ENCODE data around the gene OR1E1. TPM values are rescaled to one million over a fixed set of nuclear protein-coding genes. Genes with fewer than 3 reads are reported as not detected.

OR1E1 gene
- total RNA-seq (2022; extraction: Qiagen RNA extraction): not detected in 5 replicates

GRCh38 chr17:3398310-3398709, at the start of gene OR1E1:
Gene OR1E1, minus strand, starts transcription at chr17:3398410. Its CDS starts 0 bp downstream, at chr17:3398410.

GRCh38 chr17:3433741-3434140, 35.5 kb upstream of the OR1E1 start, which contains the start of gene OR1E2:
Gene OR1E2, minus strand, starts transcription at chr17:3433841. Its CDS starts 0 bp downstream, at chr17:3433841.

GRCh38 chr17:3411070-3411469, 12.9 kb upstream of the OR1E1 start, which contains the start of gene OR3A3:
Gene OR3A3, plus strand, starts transcription at chr17:3411370.

GRCh38 chr17:3385869-3386816, 12.1 kb downstream of the OR1E1 start, which contains the start of gene OR3A2:
Gene OR3A2, minus strand, starts transcription at chr17:3386308.

Other genes with a start within 250 kb of the OR1E1 start
- gene OR1A2, start 200.9 kb downstream of the OR1E1 start, total RNA-seq (2022; extraction: Qiagen RNA extraction): not detected in 5 replicates
- gene OR1A1, start 190.7 kb downstream of the OR1E1 start, total RNA-seq (2022; extraction: Qiagen RNA extraction): not detected in 5 replicates
- not detected in 5 replicates for gene OR3A1, start 100.0 kb downstream of the OR1E1 start, total RNA-seq (2022; extraction: Qiagen RNA extraction)
- not detected in 5 replicates for gene OR3A2, start 12.1 kb downstream of the OR1E1 start, total RNA-seq (2022; extraction: Qiagen RNA extraction)
- gene OR3A3, start 13.0 kb upstream of the OR1E1 start, total RNA-seq (2022; extraction: Qiagen RNA extraction): not detected in 5 replicates
- gene OR1E2, start 35.4 kb upstream of the OR1E1 start, total RNA-seq (2022; extraction: Qiagen RNA extraction): not detected in 5 replicates
- not detected in 5 replicates for gene SPATA22, start 73.4 kb upstream of the OR1E1 start, total RNA-seq (2022; extraction: Qiagen RNA extraction)
- gene ASPA, start 77.6 kb upstream of the OR1E1 start, total RNA-seq (2022; extraction: Qiagen RNA extraction): not detected in 5 replicates
- gene TRPV3, start 159.4 kb upstream of the OR1E1 start, total RNA-seq (2022; extraction: Qiagen RNA extraction): 0.30 to 0.40 TPM (median 0.36 TPM) in 5 replicates
- 3.5 to 4.1 TPM (median 3.9 TPM) in 5 replicates for gene TRPV1, start 211.0 kb upstream of the OR1E1 start, total RNA-seq (2022; extraction: Qiagen RNA extraction)
- gene SHPK, start 237.8 kb upstream of the OR1E1 start, total RNA-seq (2022; extraction: Qiagen RNA extraction): 13.9 to 17.2 TPM (median 15.4 TPM) in 5 replicates
- 11.8 to 17.0 TPM (median 12.2 TPM) in 5 replicates for gene CTNS, start 238.3 kb upstream of the OR1E1 start, total RNA-seq (2022; extraction: Qiagen RNA extraction)